Activated CD8-positive, alpha-beta T cell treated with anti-CD3 and anti-CD28 coated beads, Interleukin-2, amount 10 ng/mL, durations not matched to agents 7 days and 5 days (primary cell): ENCODE measurements around the gene HLA-A. TPM values are rescaled to one million over a fixed set of nuclear protein-coding genes. Genes with fewer than 3 reads are reported as not detected.

ENCODE experiments used
- ATAC-seq: fragments of 150-1000 bp; cut with Tn5 transposase; one replicate; pipeline ENCODE4 v1.10.0; 2021; ENCODE audit warnings: moderate library complexity
- CTCF ChIA-PET: fragments of 350-600 bp; sonication (Branson Sonifier 250); formaldehyde crosslinking; loops from one replicate; lab custom pipeline; 2021; ENCODE audit warnings: antibody characterized with exemption; lab: Charles Lee
- POLR2A ChIA-PET: fragments of 350-600 bp; sonication (Branson Sonifier 250); formaldehyde crosslinking; loops from one replicate; lab custom pipeline; 2021; ENCODE audit warnings: antibody characterized with exemption; lab: Charles Lee
- DNase-seq: peaks from one replicate; pipeline ENCODE4 v3.0.0-alpha.2; 2020
- H3K27ac Mint-ChIP-seq: one replicate; pipeline ENCODE4 v1.8.0; 2021; ENCODE audit warnings: mild to moderate bottlenecking, mixed read lengths
- H3K27me3 Mint-ChIP-seq: one replicate; pipeline ENCODE4 v1.8.0; 2021; ENCODE audit warnings: low read depth, mixed read lengths
- H3K36me3 Mint-ChIP-seq: one replicate; pipeline ENCODE4 v1.8.0; 2021; ENCODE audit warnings: low read depth, mixed read lengths
- H3K4me1 Mint-ChIP-seq: one replicate; pipeline ENCODE4 v1.8.0; 2021; ENCODE audit warnings: low read depth, mixed read lengths
- H3K4me3 Mint-ChIP-seq: one replicate; pipeline ENCODE4 v1.8.0; 2021; ENCODE audit warnings: mild to moderate bottlenecking, mixed read lengths
- H3K9me3 Mint-ChIP-seq: one replicate; pipeline ENCODE4 v1.8.0; 2022; ENCODE audit warnings: mixed read lengths; ENCODE audit not compliant: insufficient read depth
- total RNA-seq, 2 experiments: library from RNA; stranded (reverse); gene quantifications; one replicate each; pipeline ENCODE4 v1.2.3, GENCODE V29; 2021

HLA-A gene
- total RNA-seq, 2 experiments from 2014 or later, result 1,178 to 1,183 TPM

DNA sequence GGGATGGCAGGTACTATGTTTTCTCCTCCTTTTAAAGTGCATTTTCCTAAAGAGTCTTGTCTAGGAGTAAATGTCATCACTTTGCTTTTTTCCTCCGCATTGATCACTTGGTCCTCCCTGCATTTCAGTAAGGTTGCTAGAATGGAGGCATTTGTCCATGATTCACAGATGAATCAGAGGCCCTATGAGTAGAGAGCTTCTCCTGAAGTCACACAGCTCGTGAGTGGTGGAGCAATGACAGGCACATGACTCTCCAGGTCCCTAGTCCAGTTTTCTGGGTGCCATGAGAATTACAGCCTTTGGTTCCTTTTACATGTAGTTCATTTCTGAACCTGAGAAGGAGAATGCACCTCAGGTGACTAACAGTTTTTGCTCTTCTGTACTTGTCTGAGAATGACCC, 50.5 kb downstream of the HLA-A start:
- Mint-ChIP-seq H3K27me3 (peaks cover 3% of the 10 kb centered on the region), H3K4me3 (no peak overlapping the region), H3K9me3 (no peaks in the 10 kb centered on the region), H3K27ac (no peak overlapping the region), H3K4me1 (peaks cover 6% of the 10 kb centered on the region), H3K36me3 (no peaks in the 10 kb centered on the region)
- DNase-seq, result no peak
- no peak for ATAC-seq
- ChIA-PET POLR2A (interaction anchor here (0.7 kb wide), 1 partner anchor 12 kb away, joined by 3 read pairs; no protein-coding TSS in a partner anchor), CTCF (no interaction called here)

DNA sequence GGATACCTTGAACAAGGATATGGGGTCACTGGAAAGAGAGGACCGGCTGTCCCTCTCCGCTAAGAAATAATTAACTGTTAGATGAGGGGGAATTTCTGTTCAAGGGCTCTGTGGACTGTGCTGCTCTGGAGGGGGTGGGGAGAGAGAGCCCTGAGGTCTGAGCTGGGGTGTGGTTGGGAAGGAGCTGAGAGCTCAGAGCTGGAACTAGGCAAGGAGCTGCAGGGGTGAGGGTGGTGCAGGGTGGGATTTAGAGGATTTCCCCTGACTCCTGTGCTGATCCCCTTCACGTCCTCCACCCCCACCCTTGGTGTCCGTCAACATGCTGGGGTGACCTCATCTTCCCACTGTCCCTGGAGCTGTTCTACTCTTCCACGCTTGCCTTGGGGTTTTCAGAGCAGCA, 52.5 kb downstream of the HLA-A start:
- peaks cover 6% of the 10 kb centered on the region for H3K4me1 Mint-ChIP-seq
- H3K9me3 Mint-ChIP-seq, result no peaks in the 10 kb centered on the region
- DNase-seq (no peak), ATAC-seq (no peak)
- H3K36me3 Mint-ChIP-seq, result no peaks in the 10 kb centered on the region
- H3K27me3 Mint-ChIP-seq, result peaks cover under 1% of the 10 kb centered on the region
- H3K4me3 Mint-ChIP-seq, result no peak overlapping the region
- ChIA-PET POLR2A (no interaction called here), CTCF (no interaction called here)
- H3K27ac Mint-ChIP-seq, result no peak overlapping the region

DNA sequence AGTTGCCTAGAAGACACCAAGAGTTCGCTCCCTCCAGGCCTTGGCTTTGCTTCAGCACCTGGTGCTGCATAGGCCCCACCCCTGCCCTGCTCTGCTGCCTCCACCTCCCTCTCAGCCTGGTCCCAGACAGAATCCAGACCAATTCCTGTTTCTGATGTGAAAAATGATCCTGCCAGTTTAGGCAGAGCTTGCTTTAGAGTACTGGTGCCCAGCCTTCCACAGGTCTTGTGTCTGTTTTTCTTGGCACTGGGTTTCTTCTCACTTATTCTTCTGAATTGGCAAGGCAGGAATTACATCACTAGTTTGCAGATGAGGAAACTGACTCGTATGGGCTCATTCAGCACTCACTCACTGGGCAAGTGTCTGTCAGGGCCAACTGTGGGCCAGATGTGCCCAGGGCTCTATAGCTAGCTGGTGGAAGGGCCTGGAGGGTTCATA, 53.0 kb downstream of the HLA-A start:
- H3K27me3 Mint-ChIP-seq, result no peaks in the 10 kb centered on the region
- no peaks in the 10 kb centered on the region for H3K9me3 Mint-ChIP-seq
- H3K4me1 Mint-ChIP-seq, result peaks cover 10% of the 10 kb centered on the region
- no peak for DNase-seq
- no peak for ATAC-seq
- no peak overlapping the region for H3K4me3 Mint-ChIP-seq
- ChIA-PET CTCF (interaction anchor here (1.5 kb wide), 1 partner anchor 14 kb away, joined by 3 read pairs; no protein-coding TSS in a partner anchor), POLR2A (no interaction called here)
- no peak overlapping the region for H3K27ac Mint-ChIP-seq
- no peaks in the 10 kb centered on the region for H3K36me3 Mint-ChIP-seq

Other genes with a start within 250 kb of the HLA-A start
- gene HLA-F, start 219.1 kb upstream of the HLA-A start, total RNA-seq, result 100 to 1,000 TPM; 170 to 181 TPM
- 1 to 10 TPM; 2.9 to 4.6 TPM for gene HLA-G, start 114.7 kb upstream of the HLA-A start, total RNA-seq
- gene POLR1H, start 118.7 kb downstream of the HLA-A start, total RNA-seq, result 10 to 100 TPM; 52.3 to 60.4 TPM
- 10 to 100 TPM; 48.1 to 50.3 TPM for gene PPP1R11, start 124.7 kb downstream of the HLA-A start, total RNA-seq
- not detected for gene RNF39, start 133.2 kb downstream of the HLA-A start, total RNA-seq
- gene TRIM31, start 170.6 kb downstream of the HLA-A start, total RNA-seq, result not detected
- gene TRIM40, start 193.6 kb downstream of the HLA-A start, total RNA-seq, result not detected
- gene TRIM10, start 218.7 kb downstream of the HLA-A start, total RNA-seq, result not detected
- gene TRIM15, start 221.0 kb downstream of the HLA-A start, total RNA-seq, result not detected